IMR-90 (cell line): ENCODE measurements around the gene HADHB. TPM values are rescaled to one million over a fixed set of nuclear protein-coding genes. Genes with fewer than 3 reads are reported as not detected.

ENCODE experiments used
- ATAC-seq: fragments of 200-7000 bp; cut with Tn5 transposase; 2 replicates; pipeline ENCODE4 v1.9.1; 2020; ENCODE audit warnings: low read depth, mild to moderate bottlenecking, moderate library complexity
- BruUV-seq: library from RNA; stranded (reverse); fragments of 400-500 nt; replicated peaks from 2 replicates; lab custom pipeline; 2021; lab: Mats Ljungman, UMichigan
- CTCF ChIA-PET: fragments of 300-600 bp; formaldehyde crosslinking; extraction: SDS; loops from one replicate; lab custom pipeline; 2021; ENCODE audit warnings: antibody characterized with exemption; lab: Yijun Ruan, JAX
- POLR2A ChIA-PET: fragments of 300-600 bp; sonication (Branson Sonifier 250); formaldehyde crosslinking; loops from one replicate; lab custom pipeline; 2022; ENCODE audit warnings: antibody characterized with exemption; ENCODE audit not compliant: unreplicated experiment; lab: Charles Lee
- DNase-seq: peaks from one replicate; pipeline ENCODE4 v3.0.0; 2013
- H2AFZ ChIP-seq: replicated peaks from 2 replicates; pipeline ENCODE3; 2013; ENCODE audit warnings: low read length, mild to moderate bottlenecking; ENCODE audit not compliant: poor library complexity
- H2AK5ac ChIP-seq: 2 replicates; pipeline ENCODE4 v1.6.1; 2013; ENCODE audit warnings: low read depth, low read length, inconsistent platforms
- H2AK9ac ChIP-seq: replicated peaks from 2 replicates; pipeline ENCODE3; 2013; ENCODE audit warnings: mild to moderate bottlenecking, low read depth, low read length, moderate library complexity; ENCODE audit not compliant: poor library complexity
- H2BK120ac ChIP-seq: 2 replicates; pipeline ENCODE4 v1.6.1; 2013; ENCODE audit warnings: low read depth, low read length, inconsistent platforms
- H2BK15ac ChIP-seq: 3 replicates; pipeline ENCODE4 v1.6.1; 2013; ENCODE audit warnings: low read depth, low read length, inconsistent platforms
- H2BK20ac ChIP-seq: 2 replicates; pipeline ENCODE4 v1.6.1; 2013; ENCODE audit warnings: low read depth, mild to moderate bottlenecking, inconsistent platforms, low read length, moderate library complexity
- H2BK5ac ChIP-seq: 2 replicates; pipeline ENCODE4 v1.6.1; 2013; ENCODE audit warnings: mild to moderate bottlenecking, low read depth, low read length, inconsistent platforms; ENCODE audit not compliant: poor library complexity, severe bottlenecking
- H3K14ac ChIP-seq: replicated peaks from 2 replicates; pipeline ENCODE4 v1.6.1; 2013; ENCODE audit warnings: low read depth, low read length, inconsistent platforms
- H3K18ac ChIP-seq: 2 replicates; pipeline ENCODE4 v1.6.1; 2013; ENCODE audit warnings: low read depth, low read length, control low read depth
- H3K23ac ChIP-seq: 2 replicates; pipeline ENCODE4 v1.6.1; 2013; ENCODE audit warnings: low read depth, low read length, inconsistent platforms
- H3K27ac ChIP-seq: 2 replicates; pipeline ENCODE4 v1.5.1; 2013; ENCODE audit warnings: mild to moderate bottlenecking, control low read depth, low read length; ENCODE audit not compliant: insufficient read depth
- H3K27me3 ChIP-seq: 2 replicates; pipeline ENCODE4 v1.6.1; 2013; ENCODE audit warnings: low read length; ENCODE audit not compliant: control insufficient read depth, insufficient read depth
- H3K36me3 ChIP-seq: 2 replicates; pipeline ENCODE4 v1.6.1; 2013; ENCODE audit warnings: low read length, mixed read lengths; ENCODE audit not compliant: control insufficient read depth, insufficient read depth
- H3K4ac ChIP-seq: 2 replicates; pipeline ENCODE4 v1.6.1; 2013; ENCODE audit warnings: low read depth, low read length, inconsistent platforms
- H3K4me1 ChIP-seq: 2 replicates; pipeline ENCODE4 v1.6.1; 2013; ENCODE audit warnings: low read length, mixed read lengths; ENCODE audit not compliant: control insufficient read depth, insufficient read depth
- H3K4me2 ChIP-seq: 2 replicates; pipeline ENCODE4 v1.6.1; 2013; ENCODE audit warnings: low read depth, mild to moderate bottlenecking, control low read depth, low read length, moderate library complexity
- H3K4me3 ChIP-seq: 2 replicates; pipeline ENCODE4 v1.5.1; 2013; ENCODE audit warnings: low read depth, mild to moderate bottlenecking, control low read depth, low read length, moderate library complexity; ENCODE audit not compliant: insufficient read depth
- H3K56ac ChIP-seq: 2 replicates; pipeline ENCODE4 v1.6.1; 2013; ENCODE audit warnings: low read length, inconsistent platforms; ENCODE audit not compliant: insufficient read depth; ENCODE audit errors: extremely low read depth
- H3K79me1 ChIP-seq, 2 experiments: 2 replicates each; pipeline ENCODE4 v1.6.1; 2013; ENCODE audit warnings: low read length in 2 of 2, inconsistent platforms in 1 of 2, low read depth in 1 of 2
- H3K9ac ChIP-seq: 2 replicates; pipeline ENCODE4 v1.6.1; 2013; ENCODE audit warnings: low read depth, low read length, control low read depth
- H3K9me1 ChIP-seq: 2 replicates; pipeline ENCODE4 v1.6.1; 2013; ENCODE audit warnings: low read length, inconsistent platforms; ENCODE audit not compliant: insufficient read depth
- H3K9me3 ChIP-seq: 2 replicates; pipeline ENCODE4 v1.6.1; 2013; ENCODE audit warnings: low read length; ENCODE audit not compliant: control insufficient read depth, insufficient read depth
- H4K20me1 ChIP-seq: 2 replicates; pipeline ENCODE4 v1.6.1; 2013; ENCODE audit warnings: low read length, inconsistent platforms; ENCODE audit not compliant: insufficient read depth
- H4K5ac ChIP-seq: 2 replicates; pipeline ENCODE4 v1.6.1; 2013; ENCODE audit warnings: mild to moderate bottlenecking, low read depth, low read length, control low read depth
- H4K8ac ChIP-seq, 2 experiments: 2 replicates each; pipeline ENCODE4 v1.6.1; 2013; ENCODE audit warnings: low read depth in 2 of 2, low read length in 2 of 2, control low read depth in 1 of 2, inconsistent platforms in 1 of 2
- H4K91ac ChIP-seq: 2 replicates; pipeline ENCODE4 v1.6.1; 2013; ENCODE audit warnings: low read depth, low read length, inconsistent platforms; ENCODE audit not compliant: insufficient read depth
- BHLHE40 ChIP-seq: fragments of 150-350 bp; IDR thresholded peaks from 2 replicates; pipeline ENCODE4 v1.6.1; 2016; ENCODE audit warnings: mild to moderate bottlenecking, low read depth, low read length
- CEBPB ChIP-seq: IDR thresholded peaks from 2 replicates; pipeline ENCODE4 v1.6.1; 2012; ENCODE audit warnings: low read depth, low read length, improper control_type of control experiment
- CHD1 ChIP-seq: IDR thresholded peaks from 2 replicates; pipeline ENCODE4 v1.6.1; 2012; ENCODE audit warnings: low read depth, low read length, improper control_type of control experiment
- ELK1 ChIP-seq: fragments of 150-350 bp; IDR thresholded peaks from 2 replicates; pipeline ENCODE4 v1.6.1; 2016; ENCODE audit warnings: low read depth, mild to moderate bottlenecking, low read length, moderate library complexity, borderline replicate concordance
- FOS ChIP-seq: fragments of 150-350 bp; IDR thresholded peaks from 2 replicates; pipeline ENCODE4 v1.6.1; 2016; ENCODE audit warnings: low read depth, low read length
- MAFK ChIP-seq: IDR thresholded peaks from 2 replicates; pipeline ENCODE4 v1.6.1; 2012; ENCODE audit warnings: low read depth, low read length, improper control_type of control experiment
- MAZ ChIP-seq: IDR thresholded peaks from 2 replicates; pipeline ENCODE4 v1.6.1; 2012; ENCODE audit warnings: low read depth, mild to moderate bottlenecking, low read length, improper control_type of control experiment, moderate library complexity, borderline replicate concordance
- MXI1 ChIP-seq: IDR thresholded peaks from 2 replicates; pipeline ENCODE4 v1.6.1; 2012; ENCODE audit warnings: low read depth, mild to moderate bottlenecking, low read length, moderate library complexity, borderline replicate concordance
- NFE2L2 ChIP-seq: fragments of 150-350 bp; IDR thresholded peaks from 2 replicates; pipeline ENCODE4 v1.6.1; 2016; ENCODE audit warnings: low read depth, mild to moderate bottlenecking, low read length
- POLR2A ChIP-seq: IDR thresholded peaks from 2 replicates; pipeline ENCODE4 v1.6.1; 2012; ENCODE audit warnings: mild to moderate bottlenecking, low read depth, low read length
- RAD21 ChIP-seq: IDR thresholded peaks from 2 replicates; pipeline ENCODE4 v1.6.1; 2012; ENCODE audit warnings: low read length, improper control_type of control experiment
- RCOR1 ChIP-seq: IDR thresholded peaks from 2 replicates; pipeline ENCODE4 v1.6.1; 2012; ENCODE audit warnings: mild to moderate bottlenecking, low read length, improper control_type of control experiment; ENCODE audit not compliant: insufficient replicate concordance
- RFX5 ChIP-seq: IDR thresholded peaks from 2 replicates; pipeline ENCODE4 v1.8.0; 2012; ENCODE audit warnings: low read depth, mild to moderate bottlenecking, low read length, moderate library complexity
- SMC3 ChIP-seq: fragments of 150-350 bp; IDR thresholded peaks from 2 replicates; pipeline ENCODE4 v1.6.1; 2016; ENCODE audit warnings: low read depth, mild to moderate bottlenecking, antibody characterized with exemption, low read length, moderate library complexity
- USF2 ChIP-seq: fragments of 150-350 bp; IDR thresholded peaks from 2 replicates; pipeline ENCODE4 v1.6.1; 2017; ENCODE audit warnings: mild to moderate bottlenecking, antibody characterized with exemption, low read length, low read depth
- WGBS, 2 experiments: methylation state at CpG; one replicate each; pipeline versions ENCODE4 v1.1.5 to v1.1.7; 2013; ENCODE audit warnings: missing lambda C conversion rate in 2 of 2; ENCODE audit not compliant: insufficient read length in 1 of 2; ENCODE audit errors: extremely low coverage in 2 of 2; 5-methylcytosine and 5-hydroxymethylcytosine counted together
- dilution Hi-C: fragments of 300-500 bp; cut with HindIII; formaldehyde crosslinking; loops from one replicate; pipeline ENCODE4 v1.14.3; 2018; ENCODE audit warnings: low sequenced_read_pairs; ENCODE audit not compliant: unreplicated experiment
- in situ Hi-C: fragments of 300-500 bp; cut with MboI; formaldehyde crosslinking; loops from 3 replicates; pipeline ENCODE4 v1.14.3; 2019; ENCODE audit warnings: low sequenced_read_pairs, inconsistent platforms, mixed read lengths
- intact Hi-C: fragments of 100-400 bp; cut with micrococcal nuclease; formaldehyde crosslinking; loops from 2 replicates; pipeline ENCODE4 v1.10.0; 2022
- polyA plus RNA-seq, 3 experiments: library from polyadenylated mRNA; depleted of rRNA; stranded (reverse); fragments of >200 nt; gene quantifications; 2 replicates each; pipeline ENCODE4 v1.2.3, GENCODE V29; 2012; ENCODE audit warnings: low replicate concordance in 1 of 3
- total RNA-seq: library from RNA; depleted of rRNA; stranded (reverse); fragments of >200 nt; gene quantifications from 2 replicates; pipeline ENCODE4 v1.2.3, GENCODE V29; 2012
- TF ChIP-seq, protein P1 (sequence below): conservative IDR thresholded peaks from 2 replicates; pipeline ENCODE4 v1.5.1; 2012; ENCODE audit warnings: mild to moderate bottlenecking, low read depth, low read length, improper control_type of control experiment

HADHB gene
- total and polyA plus RNA-seq, 2 of the 4 experiments (the other 2 are of a cell fraction), result 67.9 to 79.8 TPM

- Histone ChIP-seq H4K91ac (no peak overlapping the region), H2BK15ac (no peak overlapping the region), H3K9ac (no peak overlapping the region), H2BK5ac (no peak overlapping the region), H3K14ac (no peak overlapping the region), H2AK9ac (no peak overlapping the region), H2BK120ac (no peak overlapping the region), H3K27me3 (peaks cover 32% of the 10 kb centered on the region), H3K23ac (no peak overlapping the region), H3K9me3 (no peaks in the 10 kb centered on the region), H3K4me3 (no peak overlapping the region), H3K4me2 (no peak overlapping the region), H3K18ac (no peak overlapping the region), H3K36me3 (no peaks in the 10 kb centered on the region), H2BK20ac (no peak overlapping the region), H4K8ac (no peak overlapping the region), H4K20me1 (no peaks in the 10 kb centered on the region), H3K79me1 (no peaks in the 10 kb centered on the region), H2AK5ac (no peak overlapping the region), H3K4me1 (no peaks in the 10 kb centered on the region), H2AFZ (peak overlapping the region; percentile 13), H3K4ac (no peak overlapping the region), H3K56ac (no peak overlapping the region), H3K9me1 (no peaks in the 10 kb centered on the region; the same call in 1 of the 2 replicates), H3K27ac (no peak overlapping the region), H4K5ac (no peak overlapping the region)
- ChIA-PET CTCF (no interaction called here), POLR2A (no interaction called here)
- BruUV-seq, result no TSS peak
- 73% methylated on average over 7 of the region's 12 CpGs; no CpG with 5 or more reads in 1 of the 2 experiments for WGBS, 2 experiments
- dilution Hi-C loops (no loop called here), in situ Hi-C loops (no loop called here), intact Hi-C loops (no loop called here)
- TF ChIP-seq CHD1, result no peak
- no peak for TF ChIP-seq CEBPB
- TF ChIP-seq USF2, result no peak
- no peak for TF ChIP-seq MAFK
- no peak for TF ChIP-seq MAZ
- no peak for TF ChIP-seq MXI1
- no peak for TF ChIP-seq RCOR1
- TF ChIP-seq NFE2L2, result no peak
- TF ChIP-seq POLR2A, result no peak
- no peak for TF ChIP-seq RFX5
- no peak for TF ChIP-seq BHLHE40
- TF ChIP-seq FOS, result no peak
- TF ChIP-seq, protein P1, sequence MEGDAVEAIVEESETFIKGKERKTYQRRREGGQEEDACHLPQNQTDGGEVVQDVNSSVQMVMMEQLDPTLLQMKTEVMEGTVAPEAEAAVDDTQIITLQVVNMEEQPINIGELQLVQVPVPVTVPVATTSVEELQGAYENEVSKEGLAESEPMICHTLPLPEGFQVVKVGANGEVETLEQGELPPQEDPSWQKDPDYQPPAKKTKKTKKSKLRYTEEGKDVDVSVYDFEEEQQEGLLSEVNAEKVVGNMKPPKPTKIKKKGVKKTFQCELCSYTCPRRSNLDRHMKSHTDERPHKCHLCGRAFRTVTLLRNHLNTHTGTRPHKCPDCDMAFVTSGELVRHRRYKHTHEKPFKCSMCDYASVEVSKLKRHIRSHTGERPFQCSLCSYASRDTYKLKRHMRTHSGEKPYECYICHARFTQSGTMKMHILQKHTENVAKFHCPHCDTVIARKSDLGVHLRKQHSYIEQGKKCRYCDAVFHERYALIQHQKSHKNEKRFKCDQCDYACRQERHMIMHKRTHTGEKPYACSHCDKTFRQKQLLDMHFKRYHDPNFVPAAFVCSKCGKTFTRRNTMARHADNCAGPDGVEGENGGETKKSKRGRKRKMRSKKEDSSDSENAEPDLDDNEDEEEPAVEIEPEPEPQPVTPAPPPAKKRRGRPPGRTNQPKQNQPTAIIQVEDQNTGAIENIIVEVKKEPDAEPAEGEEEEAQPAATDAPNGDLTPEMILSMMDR, result no peak
- no peak for TF ChIP-seq ELK1
- no peak for TF ChIP-seq RAD21
- TF ChIP-seq SMC3, result no peak
- DNase-seq (no peak), ATAC-seq (no peak)
Measured at GRCh38 chr2:26313446-26313845, 68.7 kb downstream of the HADHB start.
